Heart left ventricle (tissue), 13 donors: ENCODE measurements around the gene INPP4A.

Experiments
- POLR2A ChIP-seq, 2 donors: fragments of 450-650 bp; IDR thresholded peaks; one replicate each; pipeline ENCODE4 v1.6.1; 2017; ENCODE audit warnings: antibody characterized with exemption in 2 of 2, mild to moderate bottlenecking in 2 of 2, moderate library complexity in 2 of 2
- TF ChIP-seq, protein P1 (sequence below), 12 donors: fragments of 200-600 bp; sonication (generic) in 4 of 12; IDR thresholded peaks; one replicate each; pipeline versions ENCODE4 v1.5.0 to v1.8.0; 2018 to 2022; ENCODE audit warnings: antibody characterized with exemption in 12 of 12, mild to moderate bottlenecking in 5 of 12
- donor health status: ischemic (EF 13 %, LVEDD 7.1; RV severe dilation, severe dysfunction).
- donor health status: DM: no; HTN: yes; CAD: no.
- donor health status: DM: no; HTN: no; CAD: no.
- donor health status: ischemic (EF 25% LVEDD 6.9; RV normal size, moderate dysfunction).
- donor health status: ischemic (EF 25% LVEDD 5.7; RV mildly dilated, moderate dysfunction).
- donor health status: ischemic (EF 35%, LVEDD 5.7; RV mildly dilated, moderate dysfunction).
- donor health status: nonischemic (EF 11% LVEDD 7.7; RV severe dilation, severe dysfunction).
- donor health status: DM: yes; HTN: yes; CAD: no.
- donor health status: PGD.
- donor health status: ischemic (EF 29% LVEDD 5.4; RV normal size, mild dysfunction).
- donor health status: nonischemic (EF 23%, LVEDD 6.1; RV moderate dilation, normal function).

DNA sequence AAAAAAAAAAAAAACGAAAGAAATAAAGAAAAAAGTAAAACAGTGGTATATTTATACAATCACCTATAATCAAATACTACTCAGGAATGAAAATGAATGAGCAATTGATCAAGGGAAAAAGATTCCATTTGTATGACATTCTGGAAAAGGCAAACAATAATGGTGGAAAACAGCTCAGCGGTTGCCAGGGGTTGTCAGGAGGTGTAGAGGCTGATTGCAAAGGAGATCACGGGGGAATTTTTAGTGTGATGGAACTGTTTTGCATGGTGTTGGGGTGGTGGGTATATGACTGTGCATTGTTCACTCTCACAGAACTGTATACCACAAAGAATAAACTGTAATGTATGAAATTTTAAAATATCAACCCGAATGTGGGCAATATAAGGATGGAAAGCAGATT, 45.5 kb upstream of the INPP4A start:
- TF ChIP-seq, protein P1, sequence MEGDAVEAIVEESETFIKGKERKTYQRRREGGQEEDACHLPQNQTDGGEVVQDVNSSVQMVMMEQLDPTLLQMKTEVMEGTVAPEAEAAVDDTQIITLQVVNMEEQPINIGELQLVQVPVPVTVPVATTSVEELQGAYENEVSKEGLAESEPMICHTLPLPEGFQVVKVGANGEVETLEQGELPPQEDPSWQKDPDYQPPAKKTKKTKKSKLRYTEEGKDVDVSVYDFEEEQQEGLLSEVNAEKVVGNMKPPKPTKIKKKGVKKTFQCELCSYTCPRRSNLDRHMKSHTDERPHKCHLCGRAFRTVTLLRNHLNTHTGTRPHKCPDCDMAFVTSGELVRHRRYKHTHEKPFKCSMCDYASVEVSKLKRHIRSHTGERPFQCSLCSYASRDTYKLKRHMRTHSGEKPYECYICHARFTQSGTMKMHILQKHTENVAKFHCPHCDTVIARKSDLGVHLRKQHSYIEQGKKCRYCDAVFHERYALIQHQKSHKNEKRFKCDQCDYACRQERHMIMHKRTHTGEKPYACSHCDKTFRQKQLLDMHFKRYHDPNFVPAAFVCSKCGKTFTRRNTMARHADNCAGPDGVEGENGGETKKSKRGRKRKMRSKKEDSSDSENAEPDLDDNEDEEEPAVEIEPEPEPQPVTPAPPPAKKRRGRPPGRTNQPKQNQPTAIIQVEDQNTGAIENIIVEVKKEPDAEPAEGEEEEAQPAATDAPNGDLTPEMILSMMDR (IDR thresholded peaks at IDR 0.05), result no peak
- TF ChIP-seq POLR2A (IDR thresholded peaks at IDR 0.05), result no peak
